Neuron (in vitro differentiated cells): Measurements from ENCODE around the gene GPR39.

Source experiments
- H2AFZ ChIP-seq: one replicate; pipeline ENCODE4 v1.6.1; 2013; ENCODE audit warnings: low read depth, mild to moderate bottlenecking, inconsistent platforms, low read length, moderate library complexity
- H3K27me3 ChIP-seq: one replicate; pipeline ENCODE4 v1.6.1; 2013; ENCODE audit warnings: low read length; ENCODE audit not compliant: insufficient read depth
- H3K36me3 ChIP-seq: one replicate; pipeline ENCODE4 v1.6.1; 2013; ENCODE audit warnings: low read length; ENCODE audit not compliant: insufficient read depth
- H3K4me1 ChIP-seq: one replicate; pipeline ENCODE4 v1.6.1; 2013; ENCODE audit warnings: low read length; ENCODE audit not compliant: insufficient read depth
- H3K4me3 ChIP-seq: 2 replicates; pipeline ENCODE4 v1.5.1; 2013; ENCODE audit warnings: mild to moderate bottlenecking, low read length, moderate library complexity
- H3K9me3 ChIP-seq: one replicate; pipeline ENCODE4 v1.6.1; 2013; ENCODE audit warnings: low read length

Gene GPR39

DNA sequence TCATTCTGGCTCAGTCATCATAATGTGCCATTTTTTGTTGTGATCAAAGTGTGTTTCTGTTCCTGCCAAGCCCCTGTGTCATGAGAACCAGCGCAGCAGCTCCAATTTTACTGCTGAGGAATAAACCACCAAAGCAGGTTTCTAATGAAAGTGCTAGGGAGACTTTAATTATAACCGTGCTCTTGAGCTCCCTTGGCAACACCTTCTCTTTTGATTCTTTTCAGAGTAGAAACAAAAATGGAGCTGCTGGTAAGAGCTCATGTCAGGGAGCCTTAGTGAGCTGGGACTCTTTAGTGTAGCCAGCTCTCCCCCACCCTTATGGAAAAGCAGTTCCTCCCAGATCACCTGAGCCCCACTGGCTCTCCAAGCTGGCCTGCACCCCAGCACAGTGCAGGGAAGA, 179.1 kb downstream of the GPR39 start:
- Histone ChIP-seq H2AFZ (no peak overlapping the region), H3K4me3 (no peak overlapping the region), H3K4me1 (peaks cover 23% of the 10 kb centered on the region), H3K27me3 (no peaks in the 10 kb centered on the region), H3K9me3 (peaks cover 5% of the 10 kb centered on the region), H3K36me3 (no peaks in the 10 kb centered on the region)

GRCh38 chr2:132597166-132597565, 180.6 kb downstream of the GPR39 start:
- Histone ChIP-seq H3K9me3 (peaks cover 5% of the 10 kb centered on the region), H2AFZ (no peak overlapping the region), H3K36me3 (no peaks in the 10 kb centered on the region), H3K4me1 (peaks cover 23% of the 10 kb centered on the region), H3K4me3 (no peak overlapping the region), H3K27me3 (no peaks in the 10 kb centered on the region)

- no peak overlapping the region for H2AFZ ChIP-seq
Measured at GRCh38 chr2:132597831-132598230, 181.2 kb downstream of the GPR39 start.

DNA sequence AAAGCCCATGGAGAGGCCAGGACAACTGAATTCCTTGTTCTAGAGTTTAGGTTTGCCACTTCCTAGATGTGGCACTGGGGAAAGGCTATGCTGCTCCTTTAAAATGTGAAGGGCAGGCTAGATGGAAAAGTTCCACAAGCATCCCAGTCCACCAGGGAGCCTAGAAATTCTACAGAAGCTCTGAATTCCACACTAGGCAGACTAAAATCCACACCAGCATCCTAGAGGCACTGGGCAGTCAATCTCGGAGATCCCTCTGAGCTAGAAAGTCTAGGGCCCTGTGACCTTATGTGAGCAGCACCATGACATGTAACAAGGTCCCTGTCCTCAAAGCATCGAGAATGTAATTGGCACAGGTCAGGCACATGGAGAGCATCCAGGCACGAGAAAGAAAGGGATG, 181.9 kb downstream of the GPR39 start:
- no peak overlapping the region for H3K4me3 ChIP-seq

More at GRCh38 chr2:132597831-132598230, 181.2 kb downstream of the GPR39 start:
- Histone ChIP-seq H3K36me3 (no peaks in the 10 kb centered on the region), H3K27me3 (no peaks in the 10 kb centered on the region), H3K4me1 (peaks cover 16% of the 10 kb centered on the region), H3K9me3 (peaks cover 5% of the 10 kb centered on the region), H3K4me3 (no peak overlapping the region)

DNA sequence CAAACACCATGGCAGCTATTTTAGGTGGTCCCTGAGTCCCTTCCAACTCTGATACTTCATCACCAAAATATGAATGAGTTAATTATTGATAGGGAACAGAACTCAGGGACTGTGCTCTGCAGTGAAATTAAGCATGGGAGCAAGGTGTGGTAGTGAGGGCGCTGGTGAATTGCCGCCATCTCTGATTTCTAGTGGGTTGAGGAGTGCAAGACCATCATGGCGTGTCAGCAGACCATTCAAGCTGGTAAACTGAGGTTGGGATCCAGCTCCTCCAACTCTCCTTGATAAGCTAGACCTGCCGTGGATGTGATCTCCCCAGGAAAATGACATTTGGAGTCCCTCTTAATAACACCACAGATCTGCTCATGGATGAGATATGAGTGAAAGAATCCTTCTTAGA, 183.0 kb downstream of the GPR39 start:
- H3K27me3 ChIP-seq, result no peaks in the 10 kb centered on the region
- H3K9me3 ChIP-seq, result peaks cover 5% of the 10 kb centered on the region
- peaks cover 2% of the 10 kb centered on the region for H3K4me1 ChIP-seq
- H3K36me3 ChIP-seq, result no peaks in the 10 kb centered on the region
- no peak overlapping the region for H2AFZ ChIP-seq
- no peak overlapping the region for H3K4me3 ChIP-seq

More for the DNA sequence above, 181.9 kb downstream of the GPR39 start:
- Histone ChIP-seq H3K9me3 (peaks cover 5% of the 10 kb centered on the region), H2AFZ (no peak overlapping the region), H3K27me3 (no peaks in the 10 kb centered on the region), H3K36me3 (no peaks in the 10 kb centered on the region), H3K4me1 (peaks cover 9% of the 10 kb centered on the region)

DNA sequence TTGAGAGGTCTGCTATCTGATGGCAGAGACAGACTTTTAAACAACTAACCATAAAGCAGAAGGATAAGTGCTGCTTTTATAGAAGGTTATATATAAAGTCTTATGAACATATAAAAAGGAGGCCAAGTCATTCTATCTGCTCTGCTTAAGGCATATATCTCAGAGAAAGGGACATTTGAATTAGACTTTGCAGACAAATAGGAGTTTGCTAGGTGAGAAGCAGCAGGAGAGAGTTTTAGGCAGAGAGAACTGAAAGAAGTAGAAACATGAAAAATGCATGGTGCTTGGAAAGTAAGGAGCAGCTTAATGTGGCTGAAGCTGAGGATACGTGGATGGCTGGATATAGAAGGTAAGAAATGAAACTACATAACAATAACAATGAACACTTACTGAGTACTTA, 188.0 kb downstream of the GPR39 start:
- no peaks in the 10 kb centered on the region for H3K36me3 ChIP-seq
- no peaks in the 10 kb centered on the region for H3K27me3 ChIP-seq
- H3K4me3 ChIP-seq, result no peak overlapping the region
- peaks cover 3% of the 10 kb centered on the region for H3K9me3 ChIP-seq
- H3K4me1 ChIP-seq, result peaks cover 17% of the 10 kb centered on the region
- H2AFZ ChIP-seq, result no peak overlapping the region

GRCh38 chr2:132605236-132606180, 188.9 kb downstream of the GPR39 start:
- Histone ChIP-seq H3K4me3 (no peak overlapping the region), H3K36me3 (no peaks in the 10 kb centered on the region), H3K27me3 (no peaks in the 10 kb centered on the region), H3K9me3 (peaks cover 3% of the 10 kb centered on the region), H3K4me1 (peaks cover 20% of the 10 kb centered on the region), H2AFZ (no peak overlapping the region)

GRCh38 chr2:132606649-132607048, 190.0 kb downstream of the GPR39 start:
- no peaks in the 10 kb centered on the region for H3K27me3 ChIP-seq

GRCh38 chr2:132607426-132608090, 191.0 kb downstream of the GPR39 start:
- Histone ChIP-seq H3K27me3 (no peaks in the 10 kb centered on the region), H3K4me3 (no peak overlapping the region), H3K36me3 (no peaks in the 10 kb centered on the region), H3K9me3 (peaks cover 3% of the 10 kb centered on the region), H3K4me1 (peaks cover 20% of the 10 kb centered on the region), H2AFZ (no peak overlapping the region)

More at GRCh38 chr2:132606649-132607048, 190.0 kb downstream of the GPR39 start:
- Histone ChIP-seq H3K4me1 (peaks cover 20% of the 10 kb centered on the region), H2AFZ (no peak overlapping the region), H3K4me3 (no peak overlapping the region), H3K9me3 (peaks cover 3% of the 10 kb centered on the region), H3K36me3 (no peaks in the 10 kb centered on the region)

GRCh38 chr2:132608311-132608710, 191.7 kb downstream of the GPR39 start:
- Histone ChIP-seq H3K27me3 (no peaks in the 10 kb centered on the region), H3K4me1 (peaks cover 20% of the 10 kb centered on the region), H3K4me3 (no peak overlapping the region), H3K36me3 (no peaks in the 10 kb centered on the region), H3K9me3 (peaks cover 3% of the 10 kb centered on the region), H2AFZ (no peak overlapping the region)

DNA sequence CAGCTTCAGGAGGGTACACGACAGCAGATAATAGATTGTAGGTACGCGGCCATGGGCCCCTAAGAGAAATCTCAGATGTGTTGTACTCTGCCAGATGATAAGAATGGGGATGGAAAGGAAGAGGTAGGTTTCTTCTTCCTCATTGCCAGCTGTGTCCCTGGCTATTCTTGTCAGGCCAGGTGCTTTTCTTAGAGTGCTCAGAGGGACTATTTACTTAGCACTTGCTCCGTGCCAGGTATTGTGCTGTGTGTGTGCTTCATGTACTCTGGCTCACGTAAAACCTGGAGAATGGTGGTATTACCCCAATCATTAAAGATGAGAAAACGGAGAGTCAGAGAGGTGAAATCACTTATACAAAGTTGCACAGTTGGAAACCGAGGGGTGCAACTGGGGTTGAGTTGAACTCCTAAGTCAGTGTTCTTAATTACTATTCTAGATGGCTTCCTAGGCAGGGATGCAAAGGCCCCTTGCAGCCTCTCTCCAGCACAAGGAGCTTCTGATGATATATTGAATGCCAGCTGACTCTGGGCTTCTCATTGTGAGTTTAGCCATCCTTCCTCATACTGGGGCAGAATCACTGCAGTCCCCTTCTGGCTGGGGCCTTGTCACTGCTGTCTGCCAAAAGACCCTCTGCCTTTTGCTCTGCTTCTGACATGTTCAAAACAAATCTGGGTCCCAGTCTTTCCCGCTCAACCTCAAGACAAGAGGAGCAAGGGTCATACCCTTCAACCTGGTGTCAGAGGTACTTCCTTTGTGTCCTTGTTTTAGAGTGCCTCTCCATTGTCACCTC, 192.7 kb downstream of the GPR39 start:
- Histone ChIP-seq H3K4me1 (peaks cover 20% of the 10 kb centered on the region), H2AFZ (no peak overlapping the region), H3K9me3 (peaks cover 3% of the 10 kb centered on the region), H3K27me3 (no peaks in the 10 kb centered on the region), H3K36me3 (no peaks in the 10 kb centered on the region), H3K4me3 (no peak overlapping the region)

- H3K27me3 ChIP-seq, result no peaks in the 10 kb centered on the region
- H3K4me1 ChIP-seq, result peaks cover 20% of the 10 kb centered on the region
- no peak overlapping the region for H2AFZ ChIP-seq
- no peaks in the 10 kb centered on the region for H3K9me3 ChIP-seq
- H3K4me3 ChIP-seq, result no peak overlapping the region
- no peaks in the 10 kb centered on the region for H3K36me3 ChIP-seq
Measured at GRCh38 chr2:132611719-132612118, 195.1 kb downstream of the GPR39 start.
